Neural crest cell (in vitro differentiated cells): ENCODE data around the gene GAGE12F. TPM values are rescaled to one million over a fixed set of nuclear protein-coding genes. Genes with fewer than 3 reads are reported as not detected.

Experiments
- DNase-seq: peaks from one replicate; pipeline ENCODE4 v3.0.0; 2021; ENCODE audit warnings: low read depth, mixed read lengths, low spot score
- H3K27ac Mint-ChIP-seq: one replicate; pipeline ENCODE4 v1.8.0; 2021; ENCODE audit warnings: mild to moderate bottlenecking, mixed read lengths; ENCODE audit not compliant: unreplicated experiment
- H3K27me3 Mint-ChIP-seq: 2 replicates; pipeline ENCODE4 v1.8.0; 2021; ENCODE audit warnings: low read depth, mild to moderate bottlenecking, mixed read lengths
- H3K36me3 Mint-ChIP-seq: 2 replicates; pipeline ENCODE4 v1.8.0; 2021; ENCODE audit warnings: low read depth, mild to moderate bottlenecking, mixed read lengths
- H3K4me1 Mint-ChIP-seq: 2 replicates; pipeline ENCODE4 v1.8.0; 2021; ENCODE audit warnings: mixed read lengths
- H3K4me3 Mint-ChIP-seq: one replicate; pipeline ENCODE4 v1.8.0; 2021; ENCODE audit warnings: mild to moderate bottlenecking, mixed read lengths
- H3K9me3 Mint-ChIP-seq: 2 replicates; pipeline ENCODE4 v1.8.0; 2021; ENCODE audit warnings: mixed read lengths
- total RNA-seq: library from RNA; stranded (reverse); gene quantifications from 2 replicates; pipeline ENCODE4 v1.2.1, GENCODE V29; 2021
- TF ChIP-seq, protein P1 (sequence below): fragments of 200-600 bp; sonication (generic); conservative IDR thresholded peaks from 2 replicates; pipeline ENCODE4 v1.5.0; 2021; ENCODE audit warnings: antibody characterized with exemption, mild to moderate bottlenecking

The GAGE12F gene
- total RNA-seq, 1 donor from 2014 or later, result not detected

- Mint-ChIP-seq H3K4me1 (peaks cover 3% of the 10 kb centered on the region), H3K4me3 (no peak overlapping the region), H3K27me3 (no peaks in the 10 kb centered on the region), H3K36me3 (no peaks in the 10 kb centered on the region), H3K27ac (no peak overlapping the region), H3K9me3 (peaks cover 3% of the 10 kb centered on the region)
- DNase-seq, result no peak
- TF ChIP-seq, protein P1, sequence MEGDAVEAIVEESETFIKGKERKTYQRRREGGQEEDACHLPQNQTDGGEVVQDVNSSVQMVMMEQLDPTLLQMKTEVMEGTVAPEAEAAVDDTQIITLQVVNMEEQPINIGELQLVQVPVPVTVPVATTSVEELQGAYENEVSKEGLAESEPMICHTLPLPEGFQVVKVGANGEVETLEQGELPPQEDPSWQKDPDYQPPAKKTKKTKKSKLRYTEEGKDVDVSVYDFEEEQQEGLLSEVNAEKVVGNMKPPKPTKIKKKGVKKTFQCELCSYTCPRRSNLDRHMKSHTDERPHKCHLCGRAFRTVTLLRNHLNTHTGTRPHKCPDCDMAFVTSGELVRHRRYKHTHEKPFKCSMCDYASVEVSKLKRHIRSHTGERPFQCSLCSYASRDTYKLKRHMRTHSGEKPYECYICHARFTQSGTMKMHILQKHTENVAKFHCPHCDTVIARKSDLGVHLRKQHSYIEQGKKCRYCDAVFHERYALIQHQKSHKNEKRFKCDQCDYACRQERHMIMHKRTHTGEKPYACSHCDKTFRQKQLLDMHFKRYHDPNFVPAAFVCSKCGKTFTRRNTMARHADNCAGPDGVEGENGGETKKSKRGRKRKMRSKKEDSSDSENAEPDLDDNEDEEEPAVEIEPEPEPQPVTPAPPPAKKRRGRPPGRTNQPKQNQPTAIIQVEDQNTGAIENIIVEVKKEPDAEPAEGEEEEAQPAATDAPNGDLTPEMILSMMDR, result no peak
Measured at GRCh38 chrX:49610718-49611310, 50.2 kb downstream of the GAGE12F start.

Other genes with a start within 250 kb of the GAGE12F start
- gene GAGE12J, start 238.8 kb upstream of the GAGE12F start, total RNA-seq, result not detected in 2 replicates
- not detected in 2 replicates for gene GAGE13, start 229.3 kb upstream of the GAGE12F start, total RNA-seq
- not detected in 2 replicates for gene GAGE12C, start 28.7 kb upstream of the GAGE12F start, total RNA-seq
- not detected in 2 replicates for gene GAGE12D, start 19.1 kb upstream of the GAGE12F start, total RNA-seq
- not detected in 2 replicates for gene GAGE12E, start 9.6 kb upstream of the GAGE12F start, total RNA-seq
- not detected in 2 replicates for gene GAGE12G, start 9.6 kb downstream of the GAGE12F start, total RNA-seq
- gene GAGE12H, start 19.1 kb downstream of the GAGE12F start, total RNA-seq, result not detected in 2 replicates
- not detected in 2 replicates for gene GAGE2A, start 28.7 kb downstream of the GAGE12F start, total RNA-seq
- gene GAGE1, start 38.2 kb downstream of the GAGE12F start, total RNA-seq, result not detected in 2 replicates
- not detected in 2 replicates for gene PAGE1, start 135.1 kb downstream of the GAGE12F start, total RNA-seq